AG09309 (cell line): ENCODE data around the gene CRYL1.

ENCODE experiments used
- DNase-seq: peaks from one replicate; pipeline ENCODE4 v3.0.0-alpha.2; 2010; ENCODE audit warnings: low read depth
- H3K4me3 ChIP-seq: 2 replicates; pipeline ENCODE4 v1.5.1; 2011; ENCODE audit warnings: mild to moderate bottlenecking, low read depth, low read length, moderate library complexity; ENCODE audit not compliant: control insufficient read depth
- TF ChIP-seq, protein P1 (sequence below): IDR thresholded peaks from 2 replicates; pipeline ENCODE4 v1.5.1; 2011; ENCODE audit warnings: mild to moderate bottlenecking, low read depth, low read length, inconsistent platforms; ENCODE audit not compliant: insufficient read depth, control insufficient read depth; ENCODE audit errors: missing control alignments

Gene CRYL1

DNA sequence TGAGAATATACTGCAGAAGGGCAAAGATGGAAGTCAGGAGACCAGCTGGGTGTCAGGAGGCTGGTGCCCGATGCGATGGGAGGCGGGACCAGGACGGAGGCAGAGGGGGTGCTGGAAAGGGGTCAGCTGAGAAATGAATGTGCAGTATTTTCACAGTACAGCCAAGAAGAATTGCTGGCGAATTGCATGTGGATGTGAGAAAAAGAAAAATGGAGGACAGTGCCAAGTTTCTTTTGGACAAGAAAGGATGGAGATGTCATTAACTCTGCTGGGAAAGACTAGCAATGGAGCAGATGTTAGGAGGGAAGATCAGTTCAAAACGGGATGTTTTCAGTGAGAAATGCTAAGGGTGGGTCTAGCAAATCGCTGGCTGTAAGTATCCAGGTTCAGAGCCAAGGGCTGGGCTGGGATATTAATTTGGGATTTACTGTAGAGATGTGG, 7.0 kb downstream of the CRYL1 start:
- no peak overlapping the region for H3K4me3 ChIP-seq
- DNase-seq, result no peak
- TF ChIP-seq, protein P1, sequence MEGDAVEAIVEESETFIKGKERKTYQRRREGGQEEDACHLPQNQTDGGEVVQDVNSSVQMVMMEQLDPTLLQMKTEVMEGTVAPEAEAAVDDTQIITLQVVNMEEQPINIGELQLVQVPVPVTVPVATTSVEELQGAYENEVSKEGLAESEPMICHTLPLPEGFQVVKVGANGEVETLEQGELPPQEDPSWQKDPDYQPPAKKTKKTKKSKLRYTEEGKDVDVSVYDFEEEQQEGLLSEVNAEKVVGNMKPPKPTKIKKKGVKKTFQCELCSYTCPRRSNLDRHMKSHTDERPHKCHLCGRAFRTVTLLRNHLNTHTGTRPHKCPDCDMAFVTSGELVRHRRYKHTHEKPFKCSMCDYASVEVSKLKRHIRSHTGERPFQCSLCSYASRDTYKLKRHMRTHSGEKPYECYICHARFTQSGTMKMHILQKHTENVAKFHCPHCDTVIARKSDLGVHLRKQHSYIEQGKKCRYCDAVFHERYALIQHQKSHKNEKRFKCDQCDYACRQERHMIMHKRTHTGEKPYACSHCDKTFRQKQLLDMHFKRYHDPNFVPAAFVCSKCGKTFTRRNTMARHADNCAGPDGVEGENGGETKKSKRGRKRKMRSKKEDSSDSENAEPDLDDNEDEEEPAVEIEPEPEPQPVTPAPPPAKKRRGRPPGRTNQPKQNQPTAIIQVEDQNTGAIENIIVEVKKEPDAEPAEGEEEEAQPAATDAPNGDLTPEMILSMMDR, result no peak

DNA sequence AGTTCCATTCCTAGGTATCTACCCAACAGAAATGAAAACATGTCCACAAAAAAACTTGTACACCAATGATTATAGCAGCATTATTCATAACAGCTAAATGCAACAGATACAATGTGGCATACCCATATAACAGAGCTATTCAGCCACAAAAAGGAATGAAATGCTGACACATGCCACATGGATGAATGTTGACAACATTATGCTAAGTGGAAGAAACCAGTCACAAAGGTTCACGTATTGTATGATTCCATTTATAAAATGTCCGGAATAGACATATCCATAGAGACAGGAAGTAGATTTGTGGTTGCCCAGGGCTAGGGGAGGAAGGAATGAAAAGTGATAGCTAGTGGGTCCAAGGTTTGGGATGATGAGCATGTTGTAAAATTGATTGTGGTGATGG, 10.8 kb downstream of the CRYL1 start:
- H3K4me3 ChIP-seq, result no peak overlapping the region
- no peak for DNase-seq
- TF ChIP-seq, protein P1, result no peak

DNA sequence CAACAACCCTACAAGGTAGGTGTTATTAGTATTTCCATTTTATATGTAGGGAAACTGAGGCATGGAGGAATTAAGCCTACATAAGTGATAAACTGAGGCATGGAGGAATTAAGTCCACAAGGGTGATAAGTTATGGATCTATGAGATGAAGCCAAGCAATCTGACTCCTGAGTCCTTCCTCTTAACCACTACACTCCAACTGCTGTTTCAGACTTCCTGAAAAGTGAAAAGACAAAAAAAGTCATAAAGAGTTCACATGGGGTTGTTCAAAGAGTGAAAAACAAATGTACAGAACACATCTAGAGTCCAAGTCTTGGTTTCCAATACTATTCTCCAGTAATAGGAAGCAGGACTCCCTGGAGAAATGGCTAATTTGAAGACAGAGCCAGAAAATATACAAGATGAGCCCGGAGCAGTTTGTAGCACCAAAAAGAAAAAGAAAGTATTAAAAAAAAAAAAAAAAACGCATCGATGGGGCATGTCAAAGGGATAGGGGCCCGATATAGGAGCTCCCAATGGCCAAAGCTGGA, 12.1 kb downstream of the CRYL1 start:
- DNase-seq, result no peak
- TF ChIP-seq, protein P1, result no peak
- no peak overlapping the region for H3K4me3 ChIP-seq

DNA sequence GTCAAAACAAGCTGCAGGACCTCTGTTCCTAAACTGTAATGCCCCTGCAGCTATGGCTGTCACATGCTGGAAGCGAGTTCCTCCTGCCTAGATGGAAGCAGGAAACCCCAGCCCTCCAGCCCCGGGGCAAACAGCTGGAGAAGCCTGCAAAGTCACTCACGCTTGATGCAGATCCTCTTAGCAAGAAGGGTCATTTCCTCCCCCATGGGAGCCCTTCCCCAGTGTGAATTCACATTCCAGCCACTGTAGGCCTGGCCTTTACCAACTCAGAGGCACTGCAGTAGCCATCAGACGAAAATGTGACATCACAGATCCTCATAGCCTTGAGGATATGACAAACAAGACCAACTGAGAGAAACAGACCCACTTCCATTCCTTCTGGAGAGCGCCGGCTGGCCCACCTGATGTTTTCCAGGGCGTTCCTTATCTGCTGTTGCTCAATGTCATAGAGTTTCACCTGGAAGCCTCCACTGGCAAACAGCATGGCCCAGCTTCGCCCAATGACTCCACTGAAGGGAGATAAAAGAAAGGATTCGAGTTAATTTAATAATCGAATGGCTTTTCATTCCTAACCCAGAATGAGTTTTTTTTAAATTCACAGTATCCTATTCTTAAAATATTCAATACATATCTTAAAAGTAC, 13.5 kb downstream of the CRYL1 start:
- no peak overlapping the region for H3K4me3 ChIP-seq
- TF ChIP-seq, protein P1, result no peak
- DNase-seq, result no peak

DNA sequence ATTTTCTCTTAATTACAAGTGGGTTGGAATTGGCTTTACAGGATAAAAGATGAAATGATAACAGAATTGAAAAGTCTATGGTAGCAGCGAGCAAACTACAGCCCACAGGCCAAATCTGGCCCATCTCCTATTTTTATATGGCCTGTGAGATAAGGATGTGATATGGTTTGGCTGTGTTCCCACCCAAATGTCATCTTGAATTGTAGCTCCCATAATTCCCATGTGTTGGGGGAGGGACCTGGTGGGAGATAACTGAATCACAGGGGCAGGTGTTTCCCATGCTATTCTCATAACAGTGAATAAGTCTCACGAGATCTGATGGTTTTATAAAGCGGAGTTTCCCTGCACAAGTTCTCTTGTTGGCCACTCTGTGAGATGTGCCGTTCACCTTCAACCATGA, 19.0 kb downstream of the CRYL1 start:
- no peak overlapping the region for H3K4me3 ChIP-seq
- no peak for DNase-seq
- TF ChIP-seq, protein P1, result no peak

DNA sequence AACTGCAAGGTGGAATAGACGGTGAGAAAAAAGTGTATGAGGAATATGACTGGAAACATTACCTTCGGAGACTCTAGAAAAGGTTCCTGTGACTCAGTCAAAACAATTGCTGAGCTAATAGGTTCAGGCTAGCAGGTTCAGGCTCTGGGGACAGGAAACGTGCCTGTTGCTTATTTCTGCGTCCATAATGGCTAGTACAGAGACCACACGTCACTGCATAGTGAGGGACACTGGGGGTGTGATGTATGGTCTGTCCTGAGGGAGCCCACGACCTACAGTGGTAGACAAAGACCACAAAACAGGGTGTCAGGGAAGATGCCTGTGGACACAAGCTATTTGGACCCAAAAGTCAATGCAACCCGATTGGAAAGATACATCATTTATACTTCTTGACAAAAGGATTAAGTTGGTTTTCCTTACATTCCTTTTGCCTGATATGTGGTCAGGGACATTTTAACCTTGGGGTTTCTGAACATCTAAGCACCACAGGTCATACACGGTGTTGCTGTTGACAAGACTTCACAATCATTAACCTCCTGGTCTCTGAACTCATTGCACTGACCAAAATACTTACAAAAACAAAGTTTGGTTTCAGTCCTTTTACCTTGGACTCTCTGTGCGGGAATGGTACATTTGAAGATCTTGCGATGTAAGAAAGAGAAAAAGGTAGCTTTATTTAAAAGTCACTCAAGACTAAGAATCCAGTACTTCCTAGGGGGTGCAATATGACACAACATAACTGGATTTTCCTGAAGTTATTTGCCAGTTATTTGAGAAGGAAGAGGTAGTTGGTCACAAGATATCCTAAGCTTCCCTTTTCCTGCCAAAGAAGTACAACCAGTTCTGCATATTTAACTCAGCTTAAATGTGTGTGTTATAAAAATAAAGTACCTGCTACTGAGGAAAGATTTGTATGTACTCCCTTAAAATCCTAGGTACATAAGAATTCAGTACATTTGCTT, 20.0 kb downstream of the CRYL1 start:
- H3K4me3 ChIP-seq, result no peak overlapping the region
- TF ChIP-seq, protein P1, result no peak
- no peak for DNase-seq
